Spinal cord (tissue), 10 donors: ENCODE data around the gene ORMDL1. TPM values are rescaled to one million over a fixed set of nuclear protein-coding genes. Genes with fewer than 3 reads are reported as not detected.

Source experiments
- DNase-seq, 6 donors: peaks; one replicate each; pipeline versions ENCODE4 v3.0.0 to v3.0.0-alpha.2; 2013 to 2015; ENCODE audit warnings: low spot score in 6 of 6, low read depth in 4 of 6
- H3K27ac ChIP-seq: one replicate; pipeline ENCODE4 v1.5.1; 2013; ENCODE audit warnings: low read depth, low read length, control low read depth
- H3K27me3 ChIP-seq: one replicate; pipeline ENCODE4 v1.6.1; 2013; ENCODE audit warnings: low read length; ENCODE audit not compliant: control insufficient read depth, insufficient read depth
- H3K36me3 ChIP-seq: one replicate; pipeline ENCODE4 v1.6.1; 2013; ENCODE audit warnings: low read length; ENCODE audit not compliant: control insufficient read depth, insufficient read depth
- H3K4me1 ChIP-seq: one replicate; pipeline ENCODE4 v1.6.1; 2013; ENCODE audit warnings: low read length; ENCODE audit not compliant: control insufficient read depth, insufficient read depth
- H3K4me3 ChIP-seq: one replicate; pipeline ENCODE4 v1.5.1; 2013; ENCODE audit warnings: low read depth, low read length, control low read depth
- H3K9me3 ChIP-seq: one replicate; pipeline ENCODE4 v1.6.1; 2013; ENCODE audit warnings: low read length; ENCODE audit not compliant: control insufficient read depth, insufficient read depth
- WGBS: methylation state at CpG from one replicate; pipeline ENCODE4 v1.1.5; 2013; ENCODE audit warnings: missing lambda C conversion rate; ENCODE audit not compliant: insufficient coverage; 5-methylcytosine and 5-hydroxymethylcytosine counted together
- long read RNA-seq, 4 donors: transcript quantifications; one replicate each; lab custom pipeline, GENCODE V29; 2026
- polyA plus RNA-seq, 2 donors: library from polyadenylated mRNA; unstranded; fragments of 120-200 nt; gene quantifications; one replicate each; pipeline ENCODE4 v1.2.1, GENCODE V29; 2013; ENCODE audit not compliant: insufficient read length in 2 of 2
- total RNA-seq, 2 donors: library from RNA; depleted of rRNA in 1 of 2; stranded (reverse); fragments of 120-200 nt in 1 of 2; fragments of >200 nt in 1 of 2; gene quantifications; one replicate each; pipeline versions ENCODE4 v1.2.3 to v1.2.4, GENCODE V29; 2013 to 2014
- donor health status: healthy.

The ORMDL1 gene
- total RNA-seq = 10 to 100 TPM; 93.1 to 93.2 TPM
- 100 to 1,000 TPM in 1 of 2 donors, 10 to 100 TPM in 1; 95.5 to 105 TPM for polyA plus RNA-seq
- long read RNA-seq, donor 1, transcript ORMDL1-204 (3 exons, 1,223 nt) = minor isoform, 6 of 103 reads
- long read RNA-seq, donor 1, transcript ORMDL1-202 (5 exons, 1,137 nt) = minor isoform, 5 of 103 reads
- long read RNA-seq, donor 1, transcript ORMDL1-203 (4 exons, 2,009 nt) = minor isoform, 28 of 103 reads
- long read RNA-seq, donor 1, transcript ORMDL1-201 (3 exons, 2,692 nt) = major isoform, 38 of 103 reads
- long read RNA-seq, donor 1, partial matches to known transcripts = 25 of 103 reads
- long read RNA-seq, donor 1, other reads (novel, unspliced or antisense) = 0 of 103 reads
- long read RNA-seq, donor 2, transcript ORMDL1-203 (4 exons, 2,009 nt) = major isoform, 14 of 21 reads
- long read RNA-seq, donor 2, partial matches to known transcripts = 0 of 21 reads
- long read RNA-seq, donor 2, other reads (novel, unspliced or antisense) = 0 of 21 reads
- long read RNA-seq, donor 3, transcript ORMDL1-203 (4 exons, 2,009 nt) = major isoform, 17 of 34 reads
- long read RNA-seq, donor 3, transcript ORMDL1-201 (3 exons, 2,692 nt) = minor isoform, 12 of 34 reads
- long read RNA-seq, donor 3, partial matches to known transcripts = 0 of 34 reads
- long read RNA-seq, donor 3, other reads (novel, unspliced or antisense) = 0 of 34 reads
- long read RNA-seq, donor 4, transcript ORMDL1-203 (4 exons, 2,009 nt) = minor isoform, 18 of 71 reads
- long read RNA-seq, donor 4, transcript ORMDL1-201 (3 exons, 2,692 nt) = major isoform, 42 of 71 reads
- long read RNA-seq, donor 4, partial matches to known transcripts = 7 of 71 reads
- long read RNA-seq, donor 4, other reads (novel, unspliced or antisense) = 0 of 71 reads

GRCh38 chr2:189783927-189784867 lies at the start of gene ORMDL1, which contains the start of gene PMS1:
Gene ORMDL1, minus strand, starts transcription at chr2:189784339. Its CDS starts 1,744 bp downstream, at chr2:189782595.
Gene PMS1, plus strand, starts transcription at chr2:189784450. Its CDS starts 7,360 bp downstream, at chr2:189791810.
- H3K27ac ChIP-seq = peak within 1 kb of the TSS; percentile 97
- no peaks in the 10 kb centered on the region for H3K9me3 ChIP-seq
- no peaks in the 10 kb centered on the region for H3K27me3 ChIP-seq
- no peaks in the 10 kb centered on the region for H3K4me1 ChIP-seq
- peaks cover 8% of the 10 kb centered on the region for H3K36me3 ChIP-seq
- under 1% methylated on average over 94 of the region's 96 CpGs for WGBS
- peak within 1 kb of the TSS; percentile 86 for H3K4me3 ChIP-seq
- peak; percentile 88 to 99 (median 93) for DNase-seq

- DNase-seq = no peak
- no peak overlapping the region for H3K4me3 ChIP-seq
- WGBS = 100% methylated on average over 1 of the region's 1 CpG
- no peaks in the 10 kb centered on the region for H3K4me1 ChIP-seq
- no peak overlapping the region for H3K27ac ChIP-seq
- no peaks in the 10 kb centered on the region for H3K27me3 ChIP-seq
- H3K36me3 ChIP-seq = no peaks in the 10 kb centered on the region
- H3K9me3 ChIP-seq = no peaks in the 10 kb centered on the region
Measured at GRCh38 chr2:189830510-189830909, 46.4 kb upstream of the ORMDL1 start.

GRCh38 chr2:189829102-189829833 lies 45.1 kb upstream of the ORMDL1 start:
- H3K9me3 ChIP-seq = no peaks in the 10 kb centered on the region
- WGBS = 86% methylated on average over 1 of the region's 4 CpGs
- no peaks in the 10 kb centered on the region for H3K4me1 ChIP-seq
- no peaks in the 10 kb centered on the region for H3K36me3 ChIP-seq
- H3K4me3 ChIP-seq = no peak overlapping the region
- H3K27me3 ChIP-seq = no peaks in the 10 kb centered on the region
- no peak overlapping the region for H3K27ac ChIP-seq
- no peak for DNase-seq

- Histone ChIP-seq H3K36me3 (peaks cover 7% of the 10 kb centered on the region), H3K27ac (no peak overlapping the region), H3K4me1 (no peaks in the 10 kb centered on the region), H3K9me3 (no peaks in the 10 kb centered on the region), H3K27me3 (no peaks in the 10 kb centered on the region), H3K4me3 (no peak overlapping the region)
- no CpG with 5 or more reads among the region's 5 CpGs for WGBS
- no peak for DNase-seq
Measured at GRCh38 chr2:189826039-189826438, 41.9 kb upstream of the ORMDL1 start.

- WGBS = no CpG with 5 or more reads among the region's 3 CpGs
- DNase-seq = no peak
- Histone ChIP-seq H3K4me3 (no peak overlapping the region), H3K27ac (no peak overlapping the region), H3K4me1 (no peaks in the 10 kb centered on the region), H3K27me3 (no peaks in the 10 kb centered on the region), H3K36me3 (peaks cover 7% of the 10 kb centered on the region), H3K9me3 (no peaks in the 10 kb centered on the region)
Measured at GRCh38 chr2:189824694-189825396, 40.7 kb upstream of the ORMDL1 start.

GRCh38 chr2:189821953-189822748 lies 38.0 kb upstream of the ORMDL1 start:
- no peaks in the 10 kb centered on the region for H3K27me3 ChIP-seq
- 99% methylated on average over 31 of the region's 33 CpGs for WGBS
- H3K4me1 ChIP-seq = no peaks in the 10 kb centered on the region
- H3K4me3 ChIP-seq = no peak overlapping the region
- peaks cover 7% of the 10 kb centered on the region for H3K36me3 ChIP-seq
- no peaks in the 10 kb centered on the region for H3K9me3 ChIP-seq
- H3K27ac ChIP-seq = no peak overlapping the region
- DNase-seq = no peak

- WGBS = no CpG with 5 or more reads among the region's 1 CpG
- Histone ChIP-seq H3K4me1 (no peaks in the 10 kb centered on the region), H3K27ac (no peak overlapping the region), H3K4me3 (no peak overlapping the region), H3K36me3 (peaks cover 10% of the 10 kb centered on the region), H3K27me3 (no peaks in the 10 kb centered on the region), H3K9me3 (no peaks in the 10 kb centered on the region)
- no peak for DNase-seq
Measured at GRCh38 chr2:189819297-189819704, 35.2 kb upstream of the ORMDL1 start.
